ENCODE data around the gene FAM13A.

Gene FAM13A

GRCh38 chr4:88729146-88729760, 327.7 kb downstream of the FAM13A start:
- TF ChIP-seq CTCF (IDR thresholded peaks at IDR 0.05; ENCODE audit: insufficient read depth, low read length) (no peak), GABPA (IDR thresholded peaks at IDR 0.05; ENCODE audit: low read depth) (no peak), POLR2AphosphoS5 (IDR thresholded peaks at IDR 0.05; ENCODE audit: low read depth) (no peak), SPI1 (IDR thresholded peaks at IDR 0.05; ENCODE audit: borderline replicate concordance, low read depth) (no peak)
- TF ChIP-seq, protein P1, sequence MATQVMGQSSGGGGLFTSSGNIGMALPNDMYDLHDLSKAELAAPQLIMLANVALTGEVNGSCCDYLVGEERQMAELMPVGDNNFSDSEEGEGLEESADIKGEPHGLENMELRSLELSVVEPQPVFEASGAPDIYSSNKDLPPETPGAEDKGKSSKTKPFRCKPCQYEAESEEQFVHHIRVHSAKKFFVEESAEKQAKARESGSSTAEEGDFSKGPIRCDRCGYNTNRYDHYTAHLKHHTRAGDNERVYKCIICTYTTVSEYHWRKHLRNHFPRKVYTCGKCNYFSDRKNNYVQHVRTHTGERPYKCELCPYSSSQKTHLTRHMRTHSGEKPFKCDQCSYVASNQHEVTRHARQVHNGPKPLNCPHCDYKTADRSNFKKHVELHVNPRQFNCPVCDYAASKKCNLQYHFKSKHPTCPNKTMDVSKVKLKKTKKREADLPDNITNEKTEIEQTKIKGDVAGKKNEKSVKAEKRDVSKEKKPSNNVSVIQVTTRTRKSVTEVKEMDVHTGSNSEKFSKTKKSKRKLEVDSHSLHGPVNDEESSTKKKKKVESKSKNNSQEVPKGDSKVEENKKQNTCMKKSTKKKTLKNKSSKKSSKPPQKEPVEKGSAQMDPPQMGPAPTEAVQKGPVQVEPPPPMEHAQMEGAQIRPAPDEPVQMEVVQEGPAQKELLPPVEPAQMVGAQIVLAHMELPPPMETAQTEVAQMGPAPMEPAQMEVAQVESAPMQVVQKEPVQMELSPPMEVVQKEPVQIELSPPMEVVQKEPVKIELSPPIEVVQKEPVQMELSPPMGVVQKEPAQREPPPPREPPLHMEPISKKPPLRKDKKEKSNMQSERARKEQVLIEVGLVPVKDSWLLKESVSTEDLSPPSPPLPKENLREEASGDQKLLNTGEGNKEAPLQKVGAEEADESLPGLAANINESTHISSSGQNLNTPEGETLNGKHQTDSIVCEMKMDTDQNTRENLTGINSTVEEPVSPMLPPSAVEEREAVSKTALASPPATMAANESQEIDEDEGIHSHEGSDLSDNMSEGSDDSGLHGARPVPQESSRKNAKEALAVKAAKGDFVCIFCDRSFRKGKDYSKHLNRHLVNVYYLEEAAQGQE (IDR thresholded peaks at IDR 0.05; ENCODE audit: insufficient replicate concordance, low read depth): no peak
- no peak overlapping the region for H3K4me3 ChIP-seq (replicated peaks; ENCODE audit: insufficient read depth, low read length)

GRCh38 chr4:88728146-88728545, 328.8 kb downstream of the FAM13A start:
- H3K4me3 ChIP-seq (replicated peaks; ENCODE audit: insufficient read depth, low read length): no peak overlapping the region
- TF ChIP-seq POLR2AphosphoS5 (IDR thresholded peaks at IDR 0.05; ENCODE audit: low read depth) (no peak), SPI1 (IDR thresholded peaks at IDR 0.05; ENCODE audit: borderline replicate concordance, low read depth) (no peak), GABPA (IDR thresholded peaks at IDR 0.05; ENCODE audit: low read depth) (no peak), CTCF (IDR thresholded peaks at IDR 0.05; ENCODE audit: insufficient read depth, low read length) (no peak)
- TF ChIP-seq, protein P1 (IDR thresholded peaks at IDR 0.05; ENCODE audit: insufficient replicate concordance, low read depth): no peak
- no peaks in the 10 kb centered on the region for H3K27me3 ChIP-seq (ENCODE audit: insufficient read depth, poor library complexity, severe bottlenecking)
- no peak for DNase-seq (ENCODE audit: low read depth in 1 of 2, low spot score in 1 of 2)
- H3K27ac ChIP-seq (replicated peaks): no peak overlapping the region

More at GRCh38 chr4:88729146-88729760, 327.7 kb downstream of the FAM13A start:
- Histone ChIP-seq H3K27me3 (ENCODE audit: insufficient read depth, poor library complexity, severe bottlenecking) (no peaks in the 10 kb centered on the region), H3K27ac (replicated peaks) (no peak overlapping the region)
- no peak for DNase-seq (ENCODE audit: low read depth in 1 of 2, low spot score in 1 of 2)

DNA sequence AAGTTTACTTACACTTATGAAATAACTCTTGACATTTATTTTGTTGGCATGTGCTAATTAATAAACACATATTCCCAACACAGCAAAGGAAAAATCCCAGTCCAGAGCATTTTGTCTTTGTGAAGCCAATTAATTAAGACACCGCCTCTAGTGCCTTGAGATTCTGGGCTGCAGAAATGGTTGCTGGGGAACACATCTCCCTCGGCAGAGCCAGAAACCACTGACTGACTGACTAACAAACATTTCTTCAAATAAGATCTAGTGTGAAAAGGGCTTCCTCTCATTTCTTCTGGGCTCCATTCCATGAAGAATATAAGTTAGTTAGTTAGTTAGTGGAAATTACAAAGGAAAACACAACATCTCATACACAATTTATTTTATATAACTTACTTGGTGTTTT, 331.0 kb downstream of the FAM13A start:
- no peaks in the 10 kb centered on the region for H3K27me3 ChIP-seq (ENCODE audit: insufficient read depth, poor library complexity, severe bottlenecking)
- no peak overlapping the region for H3K4me3 ChIP-seq (replicated peaks; ENCODE audit: insufficient read depth, low read length)
- TF ChIP-seq GABPA (IDR thresholded peaks at IDR 0.05; ENCODE audit: low read depth) (no peak), SPI1 (IDR thresholded peaks at IDR 0.05; ENCODE audit: borderline replicate concordance, low read depth) (no peak), CTCF (IDR thresholded peaks at IDR 0.05; ENCODE audit: insufficient read depth, low read length) (no peak)
- TF ChIP-seq, protein P1 (IDR thresholded peaks at IDR 0.05; ENCODE audit: insufficient replicate concordance, low read depth): no peak
- no peak for DNase-seq (ENCODE audit: low read depth in 1 of 2, low spot score in 1 of 2)
- H3K27ac ChIP-seq (replicated peaks): no peak overlapping the region

All from HL-60 (cell line).